ENCODE results near the gene PLBD2.

PLBD2 gene

DNA sequence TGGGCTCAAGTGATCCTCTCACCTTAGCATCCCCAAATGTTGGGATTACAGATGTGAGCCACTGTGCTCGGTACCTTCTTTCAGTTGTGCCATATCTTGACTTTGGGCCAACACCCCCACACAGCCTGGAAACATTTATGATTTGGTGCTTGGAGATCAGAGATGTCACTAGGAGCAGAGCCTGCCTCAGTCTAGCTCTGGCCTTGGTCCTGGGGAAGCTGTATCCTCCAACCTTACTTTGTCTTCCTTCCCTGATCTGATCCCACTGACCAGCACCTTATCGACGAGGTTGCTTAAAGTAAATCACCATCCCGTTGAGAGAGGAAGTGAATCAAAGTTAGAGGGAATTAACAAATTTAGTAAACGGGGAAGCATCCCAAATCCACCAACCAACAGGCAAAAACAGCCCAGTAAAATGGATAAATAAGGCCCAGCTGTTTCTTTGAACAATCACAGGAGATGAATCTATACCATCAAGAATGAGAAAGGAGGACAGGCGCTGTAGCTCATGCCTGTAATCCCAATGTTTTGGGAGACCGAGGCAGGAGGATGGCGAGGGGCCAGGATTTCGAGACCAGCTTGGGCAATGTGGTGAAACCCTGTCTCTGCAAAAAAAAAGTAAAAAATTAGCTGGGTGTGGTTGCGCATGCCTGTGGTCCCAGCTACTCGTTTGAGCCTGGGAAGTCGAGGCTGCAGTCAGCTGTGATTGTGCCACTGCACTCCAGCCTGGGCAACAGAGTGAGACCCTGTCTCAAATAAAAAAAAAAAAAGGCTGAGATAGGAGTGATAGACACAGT is 3.4 kb downstream of the PLBD2 start:
- H3K36me3 ChIP-seq (ENCODE audit: control insufficient read depth, insufficient read depth, low read length) = no peaks in the 10 kb centered on the region
- H3K9me3 ChIP-seq (ENCODE audit: control insufficient read depth, insufficient read depth, low read length) = no peaks in the 10 kb centered on the region
- no peak overlapping the region for H3K4me3 ChIP-seq (ENCODE audit: low read depth, low read length)
- no peaks in the 10 kb centered on the region for H3K27me3 ChIP-seq (ENCODE audit: control insufficient read depth, insufficient read depth, low read length)
- no peaks in the 10 kb centered on the region for H3K4me1 ChIP-seq (ENCODE audit: control insufficient read depth, insufficient read depth, low read length)
- H3K9ac ChIP-seq (ENCODE audit: low read depth, low read length) = no peak overlapping the region

GRCh38 chr12:113364698-113365097 is 6.3 kb downstream of the PLBD2 start:
- Histone ChIP-seq H3K9ac (ENCODE audit: low read depth, low read length) (no peak overlapping the region), H3K4me1 (ENCODE audit: control insufficient read depth, insufficient read depth, low read length) (no peaks in the 10 kb centered on the region), H3K9me3 (ENCODE audit: control insufficient read depth, insufficient read depth, low read length) (no peaks in the 10 kb centered on the region), H3K27me3 (ENCODE audit: control insufficient read depth, insufficient read depth, low read length) (no peaks in the 10 kb centered on the region), H3K36me3 (ENCODE audit: control insufficient read depth, insufficient read depth, low read length) (no peaks in the 10 kb centered on the region), H3K4me3 (ENCODE audit: low read depth, low read length) (no peak overlapping the region)

GRCh38 chr12:113365639-113366395 is 7.4 kb downstream of the PLBD2 start:
- Histone ChIP-seq H3K9me3 (ENCODE audit: control insufficient read depth, insufficient read depth, low read length) (no peaks in the 10 kb centered on the region), H3K9ac (ENCODE audit: low read depth, low read length) (no peak overlapping the region), H3K27me3 (ENCODE audit: control insufficient read depth, insufficient read depth, low read length) (no peaks in the 10 kb centered on the region), H3K36me3 (ENCODE audit: control insufficient read depth, insufficient read depth, low read length) (no peaks in the 10 kb centered on the region), H3K4me1 (ENCODE audit: control insufficient read depth, insufficient read depth, low read length) (no peaks in the 10 kb centered on the region), H3K4me3 (ENCODE audit: low read depth, low read length) (no peak overlapping the region)

DNA sequence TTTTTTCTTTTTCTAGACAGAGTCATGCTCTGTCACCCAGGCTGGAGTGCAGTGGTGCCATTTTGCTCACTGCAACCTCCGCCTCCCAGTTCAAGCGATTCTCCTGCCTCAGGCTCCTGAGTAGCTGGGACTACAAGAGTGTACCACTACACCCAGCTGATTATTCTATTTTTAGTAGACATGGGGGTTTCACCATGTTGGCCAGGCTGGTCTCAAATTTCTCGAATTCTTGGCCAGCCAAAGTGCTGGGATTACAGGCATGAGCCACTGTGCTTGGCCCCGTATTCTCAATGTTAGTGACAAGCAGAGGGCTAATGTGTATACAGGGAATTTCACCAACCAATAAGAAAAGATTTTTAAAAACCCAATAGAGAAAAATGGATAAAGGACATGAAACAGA is 8.4 kb downstream of the PLBD2 start:
- no peak overlapping the region for H3K4me3 ChIP-seq (ENCODE audit: low read depth, low read length)
- no peaks in the 10 kb centered on the region for H3K36me3 ChIP-seq (ENCODE audit: control insufficient read depth, insufficient read depth, low read length)
- H3K9ac ChIP-seq (ENCODE audit: low read depth, low read length) = no peak overlapping the region
- H3K27me3 ChIP-seq (ENCODE audit: control insufficient read depth, insufficient read depth, low read length) = no peaks in the 10 kb centered on the region
- no peaks in the 10 kb centered on the region for H3K9me3 ChIP-seq (ENCODE audit: control insufficient read depth, insufficient read depth, low read length)
- H3K4me1 ChIP-seq (ENCODE audit: control insufficient read depth, insufficient read depth, low read length) = no peaks in the 10 kb centered on the region

GRCh38 chr12:113368331-113368730 is 9.9 kb downstream of the PLBD2 start:
- Histone ChIP-seq H3K4me1 (ENCODE audit: control insufficient read depth, insufficient read depth, low read length) (no peaks in the 10 kb centered on the region), H3K36me3 (ENCODE audit: control insufficient read depth, insufficient read depth, low read length) (peaks cover 3% of the 10 kb centered on the region), H3K9ac (ENCODE audit: low read depth, low read length) (no peak overlapping the region), H3K27me3 (ENCODE audit: control insufficient read depth, insufficient read depth, low read length) (no peaks in the 10 kb centered on the region), H3K4me3 (ENCODE audit: low read depth, low read length) (no peak overlapping the region), H3K9me3 (ENCODE audit: control insufficient read depth, insufficient read depth, low read length) (no peaks in the 10 kb centered on the region)

GRCh38 chr12:113369391-113369985 is 11.1 kb downstream of the PLBD2 start:
- Histone ChIP-seq H3K9me3 (ENCODE audit: control insufficient read depth, insufficient read depth, low read length) (no peaks in the 10 kb centered on the region), H3K4me1 (ENCODE audit: control insufficient read depth, insufficient read depth, low read length) (no peaks in the 10 kb centered on the region), H3K9ac (ENCODE audit: low read depth, low read length) (no peak overlapping the region), H3K4me3 (ENCODE audit: low read depth, low read length) (no peak overlapping the region), H3K27me3 (ENCODE audit: control insufficient read depth, insufficient read depth, low read length) (no peaks in the 10 kb centered on the region), H3K36me3 (ENCODE audit: control insufficient read depth, insufficient read depth, low read length) (peaks cover 5% of the 10 kb centered on the region)

DNA sequence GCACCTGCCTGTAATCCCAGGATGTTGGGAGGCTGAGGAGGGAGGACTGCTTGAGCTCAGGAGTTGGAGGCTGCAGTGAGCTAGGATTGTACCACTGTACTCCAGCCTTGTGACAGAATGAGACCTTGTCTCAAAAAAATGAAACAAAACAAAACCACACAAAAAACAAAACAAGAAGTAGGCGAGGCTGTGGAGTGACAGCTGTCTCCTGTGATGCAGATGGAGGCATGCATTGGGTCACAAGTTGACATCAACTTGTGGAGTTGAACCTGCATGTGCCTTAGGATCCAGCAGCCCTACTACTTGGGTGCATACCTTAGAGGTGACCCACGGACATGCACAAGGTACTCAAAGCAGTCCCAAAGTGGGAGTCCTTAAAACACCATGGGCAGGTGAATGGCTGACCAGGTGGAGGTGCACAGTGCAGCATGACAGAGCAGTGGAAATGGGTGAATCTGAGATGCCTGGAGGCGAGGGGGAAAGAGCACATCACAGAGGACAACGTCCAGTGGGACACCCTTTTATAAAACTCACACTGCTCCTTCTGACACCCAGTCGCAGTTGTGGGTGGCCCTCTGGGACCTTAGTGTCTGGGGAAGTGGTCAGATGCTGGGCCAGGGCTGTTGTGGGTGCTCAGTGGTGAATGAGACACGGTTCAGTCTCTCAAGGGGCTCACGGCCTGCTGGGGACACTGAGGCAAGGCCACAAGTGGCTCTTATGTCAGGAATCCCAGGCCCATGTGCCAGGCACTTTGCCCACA is 12.7 kb downstream of the PLBD2 start:
- Histone ChIP-seq H3K4me1 (ENCODE audit: control insufficient read depth, insufficient read depth, low read length) (no peaks in the 10 kb centered on the region), H3K9ac (ENCODE audit: low read depth, low read length) (no peak overlapping the region), H3K4me3 (ENCODE audit: low read depth, low read length) (no peak overlapping the region), H3K9me3 (ENCODE audit: control insufficient read depth, insufficient read depth, low read length) (no peaks in the 10 kb centered on the region), H3K36me3 (ENCODE audit: control insufficient read depth, insufficient read depth, low read length) (peaks cover 10% of the 10 kb centered on the region), H3K27me3 (ENCODE audit: control insufficient read depth, insufficient read depth, low read length) (no peaks in the 10 kb centered on the region)

GRCh38 chr12:113371808-113372207 is 13.4 kb downstream of the PLBD2 start:
- H3K4me1 ChIP-seq (ENCODE audit: control insufficient read depth, insufficient read depth, low read length) = no peaks in the 10 kb centered on the region
- H3K9ac ChIP-seq (ENCODE audit: low read depth, low read length) = no peak overlapping the region
- no peak overlapping the region for H3K4me3 ChIP-seq (ENCODE audit: low read depth, low read length)
- peaks cover 10% of the 10 kb centered on the region for H3K36me3 ChIP-seq (ENCODE audit: control insufficient read depth, insufficient read depth, low read length)
- H3K27me3 ChIP-seq (ENCODE audit: control insufficient read depth, insufficient read depth, low read length) = no peaks in the 10 kb centered on the region
- no peaks in the 10 kb centered on the region for H3K9me3 ChIP-seq (ENCODE audit: control insufficient read depth, insufficient read depth, low read length)

GRCh38 chr12:113372371-113372770 is 14.0 kb downstream of the PLBD2 start:
- H3K4me1 ChIP-seq (ENCODE audit: control insufficient read depth, insufficient read depth, low read length) = no peaks in the 10 kb centered on the region
- H3K9me3 ChIP-seq (ENCODE audit: control insufficient read depth, insufficient read depth, low read length) = no peaks in the 10 kb centered on the region
- H3K27me3 ChIP-seq (ENCODE audit: control insufficient read depth, insufficient read depth, low read length) = no peaks in the 10 kb centered on the region
- H3K4me3 ChIP-seq (ENCODE audit: low read depth, low read length) = no peak overlapping the region
- peaks cover 10% of the 10 kb centered on the region for H3K36me3 ChIP-seq (ENCODE audit: control insufficient read depth, insufficient read depth, low read length)
- H3K9ac ChIP-seq (ENCODE audit: low read depth, low read length) = no peak overlapping the region

DNA sequence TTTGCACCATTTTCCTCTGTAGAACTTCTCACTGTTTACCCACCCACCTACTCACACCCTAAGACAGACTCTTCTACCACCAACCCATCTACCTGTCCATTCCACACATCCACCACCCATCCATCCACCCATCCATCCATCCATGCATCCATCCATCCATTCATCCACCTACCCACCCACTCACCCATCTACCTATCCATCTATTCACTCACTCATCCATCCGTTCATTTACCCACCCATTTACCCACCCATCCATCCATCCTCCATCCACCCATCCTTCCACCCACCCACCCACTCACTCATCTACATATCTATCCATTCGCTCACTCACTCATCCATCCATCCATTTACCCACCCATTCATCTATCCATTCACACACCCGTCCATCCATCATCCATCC is 15.1 kb downstream of the PLBD2 start:
- H3K36me3 ChIP-seq (ENCODE audit: control insufficient read depth, insufficient read depth, low read length) = peaks cover 10% of the 10 kb centered on the region
- no peak overlapping the region for H3K9ac ChIP-seq (ENCODE audit: low read depth, low read length)
- no peaks in the 10 kb centered on the region for H3K4me1 ChIP-seq (ENCODE audit: control insufficient read depth, insufficient read depth, low read length)
- H3K4me3 ChIP-seq (ENCODE audit: low read depth, low read length) = no peak overlapping the region
- no peaks in the 10 kb centered on the region for H3K27me3 ChIP-seq (ENCODE audit: control insufficient read depth, insufficient read depth, low read length)
- H3K9me3 ChIP-seq (ENCODE audit: control insufficient read depth, insufficient read depth, low read length) = no peaks in the 10 kb centered on the region

DNA sequence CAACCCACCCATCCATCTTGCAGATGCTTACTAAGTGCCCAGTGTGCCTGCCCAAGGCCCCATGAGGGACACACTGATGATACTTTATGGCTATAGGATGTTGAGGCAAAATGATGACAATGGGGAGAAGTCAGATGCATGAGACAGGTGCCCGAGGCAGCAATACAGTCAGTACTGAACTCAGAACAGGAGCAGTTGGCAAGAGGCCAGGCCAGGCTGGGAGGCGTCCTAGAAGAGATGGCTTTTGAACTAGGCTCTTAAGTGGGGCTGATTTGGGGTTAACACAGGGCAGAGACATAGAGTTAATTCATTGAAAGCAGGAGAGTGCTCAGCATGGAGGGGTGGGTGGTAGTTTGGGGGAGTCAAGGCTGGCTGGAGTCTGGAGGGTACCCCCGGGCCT is 15.6 kb downstream of the PLBD2 start:
- Histone ChIP-seq H3K4me1 (ENCODE audit: control insufficient read depth, insufficient read depth, low read length) (no peaks in the 10 kb centered on the region), H3K4me3 (ENCODE audit: low read depth, low read length) (no peak overlapping the region), H3K9ac (ENCODE audit: low read depth, low read length) (no peak overlapping the region), H3K36me3 (ENCODE audit: control insufficient read depth, insufficient read depth, low read length) (peaks cover 10% of the 10 kb centered on the region), H3K9me3 (ENCODE audit: control insufficient read depth, insufficient read depth, low read length) (no peaks in the 10 kb centered on the region), H3K27me3 (ENCODE audit: control insufficient read depth, insufficient read depth, low read length) (no peaks in the 10 kb centered on the region)
